Small intestine (tissue), 7 donors: ENCODE measurements around the gene ETS2. TPM values are rescaled to one million over a fixed set of nuclear protein-coding genes. Genes with fewer than 3 reads are reported as not detected.
A peak's percentile ranks its signal among the peaks of the same experiment; 100 is the strongest.

Experiments
- DNase-seq, 2 donors: peaks; one replicate each; pipeline versions ENCODE4 v3.0.0 to v3.0.0-alpha.2; 2013
- FAIRE-seq: peaks from 2 replicates; lab custom pipeline; 2012; peaks lifted over from hg19 to GRCh38; lab: Jason Lieb, UNC
- H3K27ac ChIP-seq, 3 donors: one replicate each; pipeline ENCODE4 v1.5.1; 2013; ENCODE audit warnings: low read length in 2 of 3, mild to moderate bottlenecking in 2 of 3, control low read depth in 1 of 3, inconsistent platforms in 1 of 3, low read depth in 1 of 3, moderate library complexity in 1 of 3
- H3K27me3 ChIP-seq, 3 donors: one replicate each; pipeline ENCODE4 v1.6.1; 2013; ENCODE audit warnings: low read length in 3 of 3, inconsistent platforms in 1 of 3; ENCODE audit not compliant: control insufficient read depth in 3 of 3, insufficient read depth in 3 of 3
- H3K36me3 ChIP-seq, 3 donors: one replicate each; pipeline ENCODE4 v1.6.1; 2013; ENCODE audit warnings: low read length in 3 of 3, inconsistent platforms in 1 of 3, low read depth in 1 of 3, mild to moderate bottlenecking in 1 of 3, moderate library complexity in 1 of 3; ENCODE audit not compliant: control insufficient read depth in 3 of 3, insufficient read depth in 2 of 3
- H3K4me1 ChIP-seq, 3 donors: one replicate each; pipeline ENCODE4 v1.6.1; 2013; ENCODE audit warnings: low read length in 2 of 3, inconsistent platforms in 1 of 3, low read depth in 1 of 3, mild to moderate bottlenecking in 1 of 3, moderate library complexity in 1 of 3; ENCODE audit not compliant: control insufficient read depth in 3 of 3, insufficient read depth in 2 of 3
- H3K4me3 ChIP-seq, 3 donors: one replicate each; pipeline ENCODE4 v1.5.1; 2013; ENCODE audit warnings: low read length in 3 of 3, control low read depth in 1 of 3, inconsistent platforms in 1 of 3, low read depth in 1 of 3, mild to moderate bottlenecking in 1 of 3, moderate library complexity in 1 of 3
- H3K9me3 ChIP-seq, 2 donors: one replicate each; pipeline ENCODE4 v1.6.1; 2013; ENCODE audit warnings: low read depth in 1 of 2, low read length in 1 of 2; ENCODE audit not compliant: control insufficient read depth in 2 of 2, insufficient read depth in 1 of 2
- WGBS, 3 donors: extraction: QIAGEN DNeasy Blood & Tissue Kit; methylation state at CpG; one replicate each; pipeline ENCODE4 v1.1.7; 2013; 5-methylcytosine and 5-hydroxymethylcytosine counted together
- polyA plus RNA-seq, 4 donors: library from polyadenylated mRNA; stranded (reverse) in 3 of 4; unstranded in 1 of 4; fragments of 200-250 nt in 3 of 4; fragments of 120-200 nt in 1 of 4; gene quantifications; one replicate each; pipeline versions ENCODE4 v1.2.1 to v1.2.3, GENCODE V29; 2013
- donor health status: healthy with polysubstance abuse.
- donor health status: control.
- donor health status: control.
- donor health status: Bipolar disorder and iron deficiency.
- donor health status: healthy.

ETS2 gene
- polyA plus RNA-seq, 4 donors, result 129 to 151 (median 135) TPM

GRCh38 chr21:38811257-38811656 is 5.5 kb downstream of the ETS2 start:
- Histone ChIP-seq H3K9me3 (no peaks in the 10 kb centered on the region), H3K27me3 (no peaks in the 10 kb centered on the region), H3K27ac (peak overlapping the region; percentile 15 to 79 (median 78)), H3K4me1 (peaks cover 0 to 28% (median 9%) of the 10 kb centered on the region in 3 donors), H3K36me3 (peaks cover 22 to 48% (median 32%) of the 10 kb centered on the region in 3 donors), H3K4me3 (peak overlapping the region in 1 of 3 donors; percentile 35)
- 13 to 33% (median 18%) methylated on average over 8 of the region's 8 CpGs for WGBS, 3 donors
- DNase-seq (peak in 1 of 2 donors; percentile 16), FAIRE-seq (no peak)

GRCh38 chr21:38813143-38813542 is 7.4 kb downstream of the ETS2 start:
- peak overlapping the region in 1 of 3 donors; percentile 35 for H3K4me3 ChIP-seq
- WGBS, 3 donors, result 21 to 49% (median 41%) methylated on average over 2 of the region's 2 CpGs
- FAIRE-seq (no peak), DNase-seq (no peak)
- H3K4me1 ChIP-seq, result peaks cover 3 to 28% (median 14%) of the 10 kb centered on the region in 3 donors
- no peaks in the 10 kb centered on the region for H3K27me3 ChIP-seq
- no peaks in the 10 kb centered on the region for H3K9me3 ChIP-seq
- H3K36me3 ChIP-seq, result peaks cover 37 to 60% (median 38%) of the 10 kb centered on the region in 3 donors
- peak overlapping the region in 2 of 3 donors; percentile 82 to 86 for H3K27ac ChIP-seq

DNA sequence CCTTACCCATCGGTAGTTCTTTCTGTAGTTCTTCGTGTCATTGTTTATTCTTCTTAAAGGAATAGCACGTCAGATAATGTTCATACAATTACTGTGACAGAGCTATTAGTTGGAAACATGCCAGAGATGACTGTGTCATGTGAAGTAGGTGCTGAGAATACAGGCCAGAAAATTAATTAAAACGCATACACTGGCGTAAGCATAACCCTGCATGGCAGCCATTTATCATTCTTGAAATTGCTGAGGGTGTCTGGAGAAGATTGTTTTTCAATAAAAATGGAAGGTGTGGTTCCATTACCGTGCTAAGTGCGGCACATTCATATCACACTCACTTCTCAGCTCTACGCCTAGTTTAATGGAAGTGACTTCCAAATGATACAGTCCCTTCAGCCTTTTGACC is 7.8 kb downstream of the ETS2 start:
- Histone ChIP-seq H3K27ac (peak overlapping the region in 2 of 3 donors; percentile 82 to 86), H3K36me3 (peaks cover 37 to 62% (median 42%) of the 10 kb centered on the region in 3 donors), H3K27me3 (no peaks in the 10 kb centered on the region), H3K4me1 (peaks cover 3 to 28% (median 15%) of the 10 kb centered on the region in 3 donors), H3K4me3 (peak overlapping the region in 1 of 3 donors; percentile 35), H3K9me3 (no peaks in the 10 kb centered on the region)
- no peak for FAIRE-seq
- WGBS, 3 donors, result 19 to 55% (median 32%) methylated on average over 8 of the region's 8 CpGs
- DNase-seq, result peak; percentile 31 to 79

- H3K4me3 ChIP-seq, result no peak overlapping the region
- 26 to 61% (median 50%) methylated on average over 16 of the region's 16 CpGs for WGBS, 3 donors
- H3K4me1 ChIP-seq, result peaks cover 3 to 26% (median 11%) of the 10 kb centered on the region in 3 donors
- DNase-seq (peak in 1 of 2 donors; percentile 7), FAIRE-seq (no peak)
- H3K36me3 ChIP-seq, result peaks cover 39 to 62% (median 46%) of the 10 kb centered on the region in 3 donors
- H3K27me3 ChIP-seq, result no peaks in the 10 kb centered on the region
- H3K27ac ChIP-seq, result peak overlapping the region; percentile 15 to 58 (median 56)
- H3K9me3 ChIP-seq, result no peaks in the 10 kb centered on the region
These were observed 8.7 kb downstream of the ETS2 start for GRCh38 chr21:38814126-38815059.

- H3K36me3 ChIP-seq, result peaks cover 37 to 65% (median 51%) of the 10 kb centered on the region in 3 donors
- H3K27ac ChIP-seq, result peak overlapping the region in 2 of 3 donors; percentile 56 to 58
- H3K4me1 ChIP-seq, result peaks cover 3 to 21% (median 14%) of the 10 kb centered on the region in 3 donors
- no peaks in the 10 kb centered on the region for H3K27me3 ChIP-seq
- DNase-seq (peak in 1 of 2 donors; percentile 80), FAIRE-seq (no peak)
- no peaks in the 10 kb centered on the region for H3K9me3 ChIP-seq
- WGBS, 3 donors, result 23 to 54% (median 34%) methylated on average over 2 of the region's 2 CpGs
- no peak overlapping the region for H3K4me3 ChIP-seq
These were observed 9.3 kb downstream of the ETS2 start for GRCh38 chr21:38815060-38815405.

GRCh38 chr21:38816400-38816977 is 10.8 kb downstream of the ETS2 start:
- FAIRE-seq (no peak), DNase-seq (no peak)
- peaks cover 3 to 17% (median 16%) of the 10 kb centered on the region in 3 donors for H3K4me1 ChIP-seq
- no peaks in the 10 kb centered on the region for H3K9me3 ChIP-seq
- 36 to 55% (median 48%) methylated on average over 10 of the region's 10 CpGs for WGBS, 3 donors
- no peaks in the 10 kb centered on the region for H3K27me3 ChIP-seq
- H3K36me3 ChIP-seq, result peaks cover 44 to 72% (median 60%) of the 10 kb centered on the region in 3 donors
- H3K27ac ChIP-seq, result peak overlapping the region in 2 of 3 donors; percentile 10 to 53
- no peak overlapping the region for H3K4me3 ChIP-seq

- Histone ChIP-seq H3K36me3 (peaks cover 47 to 75% (median 72%) of the 10 kb centered on the region in 3 donors), H3K27ac (peak overlapping the region in 2 of 3 donors; percentile 77 to 85), H3K4me1 (peaks cover 3 to 17% (median 14%) of the 10 kb centered on the region in 3 donors), H3K4me3 (no peak overlapping the region), H3K27me3 (no peaks in the 10 kb centered on the region), H3K9me3 (no peaks in the 10 kb centered on the region)
- 52 to 70% (median 55%) methylated on average over 14 of the region's 14 CpGs for WGBS, 3 donors
- no peak for FAIRE-seq
- DNase-seq, result peak in 1 of 2 donors; percentile 76
These were observed 11.9 kb downstream of the ETS2 start for GRCh38 chr21:38817371-38818324.
